HG03571 (cell line): ENCODE results near the gene FAM180A.

Source experiments
- ATAC-seq: cut with Tn5 transposase; IDR thresholded peaks from one replicate; pipeline ENCODE4 v1.9.1; 2021; ENCODE audit not compliant: unreplicated experiment

FAM180A gene

GRCh38 chr7:135685306-135686084 lies 63.1 kb downstream of the FAM180A start:
- no peak for ATAC-seq

GRCh38 chr7:135684699-135685098 lies 63.9 kb downstream of the FAM180A start:
- no peak for ATAC-seq

- no peak for ATAC-seq
These were observed 64.5 kb downstream of the FAM180A start for GRCh38 chr7:135684136-135684535.

GRCh38 chr7:135683609-135684008 lies 65.0 kb downstream of the FAM180A start:
- ATAC-seq, result no peak

- no peak for ATAC-seq
These were observed 66.4 kb downstream of the FAM180A start for GRCh38 chr7:135682191-135682590.

- ATAC-seq, result no peak
These were observed 66.9 kb downstream of the FAM180A start for GRCh38 chr7:135681762-135682161.
